ENCODE data around the gene GASK1B. TPM values are rescaled to one million over a fixed set of nuclear protein-coding genes. Genes with fewer than 3 reads are reported as not detected.

Gene GASK1B
- total RNA-seq, 4 donors from 2014 or later, result 1.0 to 23.7 (median 10.6) TPM

- H3K36me3 ChIP-seq, result no peaks in the 10 kb centered on the region
- DNase-seq, result no peak
- no peaks in the 10 kb centered on the region for H3K27me3 ChIP-seq
- TF ChIP-seq, protein P1, sequence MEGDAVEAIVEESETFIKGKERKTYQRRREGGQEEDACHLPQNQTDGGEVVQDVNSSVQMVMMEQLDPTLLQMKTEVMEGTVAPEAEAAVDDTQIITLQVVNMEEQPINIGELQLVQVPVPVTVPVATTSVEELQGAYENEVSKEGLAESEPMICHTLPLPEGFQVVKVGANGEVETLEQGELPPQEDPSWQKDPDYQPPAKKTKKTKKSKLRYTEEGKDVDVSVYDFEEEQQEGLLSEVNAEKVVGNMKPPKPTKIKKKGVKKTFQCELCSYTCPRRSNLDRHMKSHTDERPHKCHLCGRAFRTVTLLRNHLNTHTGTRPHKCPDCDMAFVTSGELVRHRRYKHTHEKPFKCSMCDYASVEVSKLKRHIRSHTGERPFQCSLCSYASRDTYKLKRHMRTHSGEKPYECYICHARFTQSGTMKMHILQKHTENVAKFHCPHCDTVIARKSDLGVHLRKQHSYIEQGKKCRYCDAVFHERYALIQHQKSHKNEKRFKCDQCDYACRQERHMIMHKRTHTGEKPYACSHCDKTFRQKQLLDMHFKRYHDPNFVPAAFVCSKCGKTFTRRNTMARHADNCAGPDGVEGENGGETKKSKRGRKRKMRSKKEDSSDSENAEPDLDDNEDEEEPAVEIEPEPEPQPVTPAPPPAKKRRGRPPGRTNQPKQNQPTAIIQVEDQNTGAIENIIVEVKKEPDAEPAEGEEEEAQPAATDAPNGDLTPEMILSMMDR (IDR thresholded peaks at IDR 0.05), result no peak
- no peak for TF ChIP-seq POLR2A (IDR thresholded peaks at IDR 0.05)
- H3K9me3 ChIP-seq, result no peaks in the 10 kb centered on the region
- H3K4me3 ChIP-seq, result no peak overlapping the region
- 62 to 74% methylated on average over 1 of the region's 1 CpG for WGBS, 2 donors
- H3K4me1 ChIP-seq, result peaks cover 0 to 7% (median 0%) of the 10 kb centered on the region in 3 donors
- no peak overlapping the region for H3K27ac ChIP-seq
- intact Hi-C loops (cut with DNase I), result no loop called here
These were observed 47.5 kb downstream of the GASK1B start for GRCh38 chr4:158125310-158125709.

Other genes with a start within 250 kb of the GASK1B start
- gene TMEM144, start 37.5 kb upstream of the GASK1B start, total RNA-seq, result 10 to 100 TPM in 2 of 4 donors, 1 to 10 TPM in 2; 3.4 to 12.8 (median 9.5) TPM